WTC11 (cell line): ENCODE results near the gene NANOS1. TPM values are rescaled to one million over a fixed set of nuclear protein-coding genes. Genes with fewer than 3 reads are reported as not detected.

Source experiments
- ATAC-seq: fragments of 200-7000 bp; cut with Tn5 transposase; 2 replicates; pipeline ENCODE4 v1.10.0; 2021; ENCODE audit warnings: mild to moderate bottlenecking, moderate library complexity
- CTCF ChIA-PET: fragments of 300-600 bp; sonication (Branson Sonifier 250); formaldehyde crosslinking; loops from one replicate; lab custom pipeline; 2021; ENCODE audit warnings: antibody characterized with exemption; lab: Charles Lee
- POLR2A ChIA-PET: fragments of 350-600 bp; sonication (Branson Sonifier 250); formaldehyde crosslinking; loops from one replicate; lab custom pipeline; 2021; ENCODE audit warnings: antibody characterized with exemption; lab: Charles Lee
- DNase-seq: peaks from one replicate; pipeline ENCODE4 v3.0.0; 2021; ENCODE audit warnings: low spot score
- H3K27ac Mint-ChIP-seq: 2 replicates; pipeline ENCODE4 v1.8.0; 2021; ENCODE audit warnings: mixed read lengths
- H3K27me3 Mint-ChIP-seq: 2 replicates; pipeline ENCODE4 v1.8.0; 2021; ENCODE audit warnings: low read depth, mild to moderate bottlenecking, moderate library complexity, mixed read lengths
- H3K36me3 Mint-ChIP-seq: 2 replicates; pipeline ENCODE4 v1.8.0; 2021; ENCODE audit warnings: mixed read lengths
- H3K4me1 Mint-ChIP-seq: 2 replicates; pipeline ENCODE4 v1.8.0; 2022; ENCODE audit warnings: mixed read lengths
- H3K4me3 Mint-ChIP-seq: 2 replicates; pipeline ENCODE4 v1.8.0; 2021; ENCODE audit warnings: mild to moderate bottlenecking, moderate library complexity, mixed read lengths
- H3K9me3 Mint-ChIP-seq: 2 replicates; pipeline ENCODE4 v1.8.0; 2021; ENCODE audit warnings: mixed read lengths
- ATF1 ChIP-seq: sonication (generic); formaldehyde crosslinking; IDR thresholded peaks from 2 replicates; pipeline ENCODE4 v1.8.1; 2023; ENCODE audit warnings: mild to moderate bottlenecking, moderate library complexity, missing genetic modification reagents
- ATF6 ChIP-seq: sonication (generic); formaldehyde crosslinking; IDR thresholded peaks from 2 replicates; pipeline ENCODE4 v1.8.1; 2023; ENCODE audit warnings: mild to moderate bottlenecking, missing genetic modification reagents
- CREM ChIP-seq: sonication (generic); formaldehyde crosslinking; IDR thresholded peaks from 2 replicates; pipeline ENCODE4 v1.8.1; 2022; ENCODE audit warnings: mild to moderate bottlenecking, missing genetic modification reagents, moderate library complexity
- CTCF ChIP-seq: fragments of 200-600 bp; IDR thresholded peaks from 2 replicates; pipeline ENCODE4 v1.8.0; 2022; ENCODE audit warnings: antibody characterized with exemption
- E2F4 ChIP-seq: sonication (generic); formaldehyde crosslinking; IDR thresholded peaks from 2 replicates; pipeline ENCODE4 v1.8.1; 2022; ENCODE audit warnings: low read depth, mild to moderate bottlenecking, moderate library complexity, missing genetic modification reagents, borderline replicate concordance
- E2F5 ChIP-seq: sonication (generic); formaldehyde crosslinking; IDR thresholded peaks from 2 replicates; pipeline ENCODE4 v1.8.1; 2022; ENCODE audit warnings: mild to moderate bottlenecking, moderate library complexity, missing genetic modification reagents
- ESRRA ChIP-seq: sonication (generic); formaldehyde crosslinking; IDR thresholded peaks from 2 replicates; pipeline ENCODE4 v1.8.1; 2022; ENCODE audit warnings: mild to moderate bottlenecking, missing genetic modification reagents, borderline replicate concordance
- FOXK1 ChIP-seq: sonication (generic); formaldehyde crosslinking; IDR thresholded peaks from 2 replicates; pipeline ENCODE4 v1.8.0; 2022; ENCODE audit warnings: mild to moderate bottlenecking, moderate library complexity, missing genetic modification reagents
- HMGXB4 ChIP-seq: sonication (generic); formaldehyde crosslinking; IDR thresholded peaks from 2 replicates; pipeline ENCODE4 v1.8.1; 2023; ENCODE audit warnings: mild to moderate bottlenecking, moderate library complexity, missing genetic modification reagents
- IRF2 ChIP-seq: sonication (generic); formaldehyde crosslinking; IDR thresholded peaks from 2 replicates; pipeline ENCODE4 v1.8.0; 2022; ENCODE audit warnings: low read depth, missing genetic modification reagents, borderline replicate concordance
- JAZF1 ChIP-seq: fragments of 250-450 bp; sonication (Bioruptor Pico); IDR thresholded peaks from 2 replicates; pipeline ENCODE4 v1.9.0; 2021; ENCODE audit warnings: moderate library complexity, mild to moderate bottlenecking, inconsistent platforms
- NFE2L1 ChIP-seq: sonication (generic); formaldehyde crosslinking; IDR thresholded peaks from 2 replicates; pipeline ENCODE4 v1.8.1; 2023; ENCODE audit warnings: missing genetic modification reagents
- SMAD4 ChIP-seq: sonication (generic); formaldehyde crosslinking; IDR thresholded peaks from 2 replicates; pipeline ENCODE4 v1.8.0; 2022; ENCODE audit warnings: mild to moderate bottlenecking, missing genetic modification reagents
- USF1 ChIP-seq: sonication (generic); formaldehyde crosslinking; IDR thresholded peaks from 2 replicates; pipeline ENCODE4 v1.8.0; 2022; ENCODE audit warnings: mild to moderate bottlenecking, missing genetic modification reagents
- ZBTB43 ChIP-seq: sonication (generic); formaldehyde crosslinking; IDR thresholded peaks from 2 replicates; pipeline ENCODE4 v1.8.1; 2023; ENCODE audit warnings: mild to moderate bottlenecking, missing genetic modification reagents
- ZNF121 ChIP-seq: sonication (generic); formaldehyde crosslinking; IDR thresholded peaks from 2 replicates; pipeline ENCODE4 v1.8.0; 2023; ENCODE audit warnings: missing genetic modification reagents
- ZNF263 ChIP-seq: sonication (generic); formaldehyde crosslinking; IDR thresholded peaks from 2 replicates; pipeline ENCODE4 v1.8.1; 2022; ENCODE audit warnings: low read depth, mild to moderate bottlenecking, moderate library complexity, missing genetic modification reagents
- ZNF317 ChIP-seq: sonication (generic); formaldehyde crosslinking; IDR thresholded peaks from 2 replicates; pipeline ENCODE4 v1.8.1; 2023; ENCODE audit warnings: low read depth, mild to moderate bottlenecking, moderate library complexity, missing genetic modification reagents, borderline replicate concordance
- ZNF512 ChIP-seq: sonication (generic); formaldehyde crosslinking; IDR thresholded peaks from 2 replicates; pipeline ENCODE4 v1.8.1; 2022; ENCODE audit warnings: missing genetic modification reagents, borderline replicate concordance
- ZNF532 ChIP-seq: fragments of 250-450 bp; sonication (Bioruptor Pico); IDR thresholded peaks from 2 replicates; pipeline ENCODE4 v1.9.0; 2021; ENCODE audit warnings: mild to moderate bottlenecking, borderline replicate concordance
- total RNA-seq: library from RNA; stranded (reverse); gene quantifications from 3 replicates; pipeline ENCODE4 v1.2.3, GENCODE V29; 2021

The NANOS1 gene
- total RNA-seq, 1 experiment from 2014 or later: 2.9 TPM

- no peak for TF ChIP-seq IRF2 (CRISPR knock-in tag)
- no peak for TF ChIP-seq SMAD4 (CRISPR knock-in tag)
- no peak for TF ChIP-seq E2F5 (CRISPR knock-in tag)
- no peak for TF ChIP-seq ATF1 (CRISPR knock-in tag)
- TF ChIP-seq CREM (CRISPR knock-in tag): no peak
- TF ChIP-seq ZNF532 (CRISPR knock-in tag): no peak
- TF ChIP-seq ATF6 (CRISPR knock-in tag): no peak
- TF ChIP-seq JAZF1 (CRISPR knock-in tag): no peak
- TF ChIP-seq, all 79 proteins: peak for 0
Measured at GRCh38 chr10:119041326-119041725, 11.8 kb downstream of the NANOS1 start (continued).

- ATAC-seq (no peak), DNase-seq (no peak)
- ChIA-PET POLR2A (no interaction called here), CTCF (no interaction called here)
- no peaks in the 10 kb centered on the region for H3K27me3 Mint-ChIP-seq
- no peaks in the 10 kb centered on the region for H3K9me3 Mint-ChIP-seq
- no peaks in the 10 kb centered on the region for H3K4me1 Mint-ChIP-seq
- peaks cover 91% of the 10 kb centered on the region for H3K36me3 Mint-ChIP-seq
- H3K27ac Mint-ChIP-seq: no peak overlapping the region
- H3K4me3 Mint-ChIP-seq: no peak overlapping the region
- TF ChIP-seq ZNF121 (no peak), ESRRA (CRISPR knock-in tag) (no peak), NFE2L1 (CRISPR knock-in tag) (no peak), HMGXB4 (no peak), ZBTB43 (CRISPR knock-in tag) (no peak), USF1 (CRISPR knock-in tag) (no peak), E2F4 (no peak), ZNF512 (CRISPR knock-in tag) (no peak), CTCF (no peak), FOXK1 (no peak), ZNF263 (no peak), ZNF317 (CRISPR knock-in tag) (no peak)
Measured at GRCh38 chr10:119042169-119042568, 12.7 kb downstream of the NANOS1 start.
